NCI-H2107 (cell line): ENCODE results near the gene IFT57.

ENCODE experiments used
- DNase-seq: peaks from one replicate; lab custom pipeline; 2025; lab: John Stamatoyannopoulos, UW

The IFT57 gene

GRCh38 chr3:108218811-108219210 is 3.4 kb downstream of the IFT57 start:
- no peak for DNase-seq

- no peak for DNase-seq
Observed at GRCh38 chr3:108215871-108216270, 6.4 kb downstream of the IFT57 start.

GRCh38 chr3:108209579-108209978 is 12.6 kb downstream of the IFT57 start:
- no peak for DNase-seq

GRCh38 chr3:108208831-108209230 is 13.4 kb downstream of the IFT57 start:
- no peak for DNase-seq

- DNase-seq: no peak
Observed at GRCh38 chr3:108202834-108203233, 19.4 kb downstream of the IFT57 start.

GRCh38 chr3:108202080-108202479 is 20.1 kb downstream of the IFT57 start:
- no peak for DNase-seq

- DNase-seq: no peak
Observed at GRCh38 chr3:108201258-108201657, 21.0 kb downstream of the IFT57 start.

GRCh38 chr3:108200578-108200977 is 21.6 kb downstream of the IFT57 start:
- no peak for DNase-seq

GRCh38 chr3:108200024-108200423 is 22.2 kb downstream of the IFT57 start:
- DNase-seq: no peak

- no peak for DNase-seq
Observed at GRCh38 chr3:108191394-108191793, 30.8 kb downstream of the IFT57 start.

GRCh38 chr3:108190346-108190745 is 31.9 kb downstream of the IFT57 start:
- no peak for DNase-seq

GRCh38 chr3:108189440-108189839 is 32.8 kb downstream of the IFT57 start:
- no peak for DNase-seq

GRCh38 chr3:108185536-108185935 is 36.7 kb downstream of the IFT57 start:
- DNase-seq: no peak

GRCh38 chr3:108184824-108185223 is 37.4 kb downstream of the IFT57 start:
- no peak for DNase-seq

- no peak for DNase-seq
Observed at GRCh38 chr3:108183971-108184370, 38.3 kb downstream of the IFT57 start.

GRCh38 chr3:108183181-108183580 is 39.0 kb downstream of the IFT57 start:
- DNase-seq: no peak

GRCh38 chr3:108182339-108182738 is 39.9 kb downstream of the IFT57 start:
- no peak for DNase-seq

- no peak for DNase-seq
Observed at GRCh38 chr3:108181172-108181571, 41.1 kb downstream of the IFT57 start.

GRCh38 chr3:108180194-108180593 is 42.0 kb downstream of the IFT57 start:
- DNase-seq: no peak

GRCh38 chr3:108178676-108179075 is 43.5 kb downstream of the IFT57 start:
- DNase-seq: no peak

GRCh38 chr3:108177536-108177935 is 44.7 kb downstream of the IFT57 start:
- DNase-seq: no peak

- no peak for DNase-seq
Observed at GRCh38 chr3:108175352-108175751, 46.9 kb downstream of the IFT57 start.

GRCh38 chr3:108171106-108171505 is 51.1 kb downstream of the IFT57 start:
- DNase-seq: no peak

- DNase-seq: no peak
Observed at GRCh38 chr3:108164391-108164790, 57.8 kb downstream of the IFT57 start.

- DNase-seq: no peak
Observed at GRCh38 chr3:108159865-108160264, 62.4 kb downstream of the IFT57 start.
